NT2/D1 (cell line): Measurements from ENCODE around the gene TMEM163.

Experiments
- DNase-seq: peaks from one replicate; pipeline ENCODE4 v3.0.0-alpha.2; 2011; ENCODE audit warnings: low read depth, low spot score
- H3K27me3 ChIP-seq: 2 replicates; pipeline ENCODE4 v1.6.0; 2011; ENCODE audit warnings: mild to moderate bottlenecking; ENCODE audit not compliant: insufficient read length, insufficient read depth
- H3K36me3 ChIP-seq: 2 replicates; pipeline ENCODE4 v1.6.1; 2011; ENCODE audit warnings: mild to moderate bottlenecking, low read length, mixed read lengths; ENCODE audit not compliant: insufficient read depth, insufficient read length
- H3K4me1 ChIP-seq: 2 replicates; pipeline ENCODE4 v1.5.1; 2011; ENCODE audit not compliant: insufficient read depth, insufficient read length
- H3K4me3 ChIP-seq: 2 replicates; pipeline ENCODE4 v1.5.1; 2011; ENCODE audit warnings: low read depth; ENCODE audit not compliant: insufficient read length
- H3K9ac ChIP-seq: 2 replicates; pipeline ENCODE4 v1.6.0; 2011; ENCODE audit warnings: low read depth; ENCODE audit not compliant: insufficient read length
- H3K9me3 ChIP-seq: 2 replicates; pipeline ENCODE4 v1.5.1; 2011; ENCODE audit warnings: mild to moderate bottlenecking, low read length; ENCODE audit not compliant: insufficient read depth
- SUZ12 ChIP-seq: IDR thresholded peaks from 2 replicates; pipeline ENCODE4 v1.6.1; 2011; ENCODE audit not compliant: insufficient read length, insufficient read depth; ENCODE audit errors: extremely low read depth
- YY1 ChIP-seq: IDR thresholded peaks from 2 replicates; pipeline ENCODE4 v1.6.1; 2011; ENCODE audit not compliant: insufficient read length, insufficient read depth
- ZNF274 ChIP-seq: IDR thresholded peaks from 2 replicates; pipeline ENCODE4 v1.6.1; 2011; ENCODE audit warnings: mild to moderate bottlenecking, low read depth, low read length

TMEM163 gene

DNA sequence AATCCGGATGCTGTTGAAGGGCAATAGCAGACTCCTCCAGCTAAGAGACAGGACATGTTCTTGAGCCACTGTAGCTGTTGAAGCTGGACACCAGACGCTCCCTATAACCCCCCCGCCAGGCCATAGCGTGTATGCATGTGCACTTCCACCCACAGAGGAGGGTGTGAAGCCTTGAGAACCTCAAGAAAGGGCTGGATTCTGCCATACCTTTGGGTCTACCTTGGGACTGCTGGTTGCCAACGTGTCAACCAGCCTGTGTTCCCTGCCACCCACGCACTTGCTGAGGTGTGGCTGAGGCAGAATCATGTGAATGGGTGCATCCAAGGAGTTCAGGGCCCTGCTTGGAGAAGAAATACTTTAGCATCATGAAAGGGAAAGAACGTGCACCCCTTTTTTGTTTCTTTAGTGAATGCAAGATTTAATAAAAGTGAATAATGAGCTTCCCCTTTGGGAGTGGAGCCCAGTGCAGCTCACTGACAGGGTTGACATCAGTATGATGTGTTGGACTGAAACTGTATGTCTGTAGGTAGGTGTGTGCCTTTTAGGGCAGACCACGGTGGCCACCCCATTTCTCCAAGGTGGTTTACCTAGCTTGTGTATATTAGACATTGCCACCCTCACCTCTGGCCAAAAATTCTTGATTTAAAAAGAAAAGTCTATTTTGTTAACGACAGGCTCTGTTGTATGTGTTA lies 266.6 kb downstream of the TMEM163 start:
- no peak for DNase-seq
- Histone ChIP-seq H3K9me3 (no peaks in the 10 kb centered on the region), H3K27me3 (no peaks in the 10 kb centered on the region), H3K4me3 (no peak overlapping the region), H3K9ac (no peak overlapping the region), H3K4me1 (peaks cover 4% of the 10 kb centered on the region), H3K36me3 (peaks cover 17% of the 10 kb centered on the region)
- TF ChIP-seq SUZ12 = no peak

- DNase-seq = no peak
- Histone ChIP-seq H3K4me3 (no peak overlapping the region), H3K9ac (no peak overlapping the region), H3K27me3 (no peaks in the 10 kb centered on the region), H3K9me3 (no peaks in the 10 kb centered on the region), H3K4me1 (peaks cover 4% of the 10 kb centered on the region), H3K36me3 (peaks cover 19% of the 10 kb centered on the region)
- no peak for TF ChIP-seq YY1
- TF ChIP-seq ZNF274 = no peak
- no peak for TF ChIP-seq SUZ12
Observed at GRCh38 chr2:134451347-134451630, 267.5 kb downstream of the TMEM163 start.

GRCh38 chr2:134449751-134450513 lies 268.9 kb downstream of the TMEM163 start:
- H3K4me3 ChIP-seq = no peak overlapping the region
- peaks cover 9% of the 10 kb centered on the region for H3K4me1 ChIP-seq
- peaks cover 21% of the 10 kb centered on the region for H3K36me3 ChIP-seq
- no peak overlapping the region for H3K9ac ChIP-seq
- no peak for DNase-seq
- H3K9me3 ChIP-seq = no peaks in the 10 kb centered on the region
- TF ChIP-seq SUZ12 (no peak), ZNF274 (no peak), YY1 (no peak)
- H3K27me3 ChIP-seq = no peaks in the 10 kb centered on the region

DNA sequence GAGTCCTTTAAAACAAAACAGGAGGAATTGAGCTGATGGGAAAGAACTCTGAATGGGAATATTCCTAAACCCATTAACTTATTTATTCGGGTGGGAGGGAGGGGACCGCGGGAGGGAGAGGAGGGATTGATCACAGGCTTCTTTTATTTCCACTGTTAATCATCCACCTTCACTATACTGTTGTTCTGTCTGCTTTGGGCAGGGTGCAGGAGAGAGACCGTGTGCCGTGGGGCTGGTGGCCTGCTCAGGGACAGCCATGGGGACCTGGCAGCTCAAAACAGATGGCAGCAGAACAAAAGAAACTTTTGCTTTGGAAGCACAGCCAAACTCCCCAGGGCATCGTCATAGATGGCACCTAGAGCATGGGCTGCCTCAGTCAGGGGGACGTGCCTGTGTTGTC lies 269.6 kb downstream of the TMEM163 start:
- Histone ChIP-seq H3K9ac (no peak overlapping the region), H3K4me3 (no peak overlapping the region), H3K9me3 (no peaks in the 10 kb centered on the region), H3K36me3 (peaks cover 21% of the 10 kb centered on the region), H3K4me1 (peaks cover 9% of the 10 kb centered on the region), H3K27me3 (no peaks in the 10 kb centered on the region)
- no peak for DNase-seq
- TF ChIP-seq YY1 = no peak

GRCh38 chr2:134448650-134449049 lies 270.1 kb downstream of the TMEM163 start:
- Histone ChIP-seq H3K27me3 (no peaks in the 10 kb centered on the region), H3K36me3 (peaks cover 21% of the 10 kb centered on the region), H3K4me3 (no peak overlapping the region), H3K9ac (no peak overlapping the region), H3K4me1 (peaks cover 9% of the 10 kb centered on the region), H3K9me3 (no peaks in the 10 kb centered on the region)
- TF ChIP-seq ZNF274 (no peak), SUZ12 (no peak), YY1 (no peak)
- no peak for DNase-seq

DNA sequence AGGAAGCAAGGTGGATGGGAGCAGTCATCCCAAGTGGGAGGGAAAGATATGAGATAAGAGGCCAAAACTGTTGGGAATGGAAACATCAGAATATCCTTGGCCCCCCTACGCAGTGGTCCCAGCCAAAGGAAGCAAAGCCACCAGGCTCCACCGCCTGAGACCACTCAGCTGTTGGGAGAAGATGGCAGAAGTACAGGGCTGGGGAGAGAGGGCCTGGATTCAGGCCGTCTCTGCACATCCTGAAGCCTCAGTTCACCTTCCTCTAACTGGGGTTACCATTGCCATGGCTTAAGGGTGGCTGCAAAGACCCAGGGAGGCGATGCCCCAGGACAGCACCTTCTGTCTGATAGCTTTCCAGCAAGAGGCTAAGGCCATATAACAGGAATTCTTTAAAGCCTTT lies 271.1 kb downstream of the TMEM163 start:
- Histone ChIP-seq H3K27me3 (no peaks in the 10 kb centered on the region), H3K4me3 (no peak overlapping the region), H3K36me3 (peaks cover 21% of the 10 kb centered on the region), H3K4me1 (peaks cover 9% of the 10 kb centered on the region), H3K9ac (no peak overlapping the region), H3K9me3 (no peaks in the 10 kb centered on the region)
- TF ChIP-seq ZNF274 (no peak), YY1 (no peak), SUZ12 (no peak)
- DNase-seq = no peak

GRCh38 chr2:134446383-134447017 lies 272.3 kb downstream of the TMEM163 start:
- H3K4me1 ChIP-seq = peaks cover 13% of the 10 kb centered on the region
- no peak overlapping the region for H3K9ac ChIP-seq
- H3K36me3 ChIP-seq = peaks cover 22% of the 10 kb centered on the region
- no peaks in the 10 kb centered on the region for H3K9me3 ChIP-seq
- no peak for TF ChIP-seq ZNF274
- no peak for TF ChIP-seq SUZ12
- no peak for TF ChIP-seq YY1
- no peaks in the 10 kb centered on the region for H3K27me3 ChIP-seq
- no peak for DNase-seq
- H3K4me3 ChIP-seq = no peak overlapping the region
